GM18507 (cell line): ENCODE data around the gene AOAH.
"Not testable (repeated sequence)": the region's sequence is repeated elsewhere in the genome, so short reads cannot be mapped to it uniquely, and the experiment has no call there.

Experiments used
- DNase-seq: peaks from one replicate; pipeline ENCODE4 v3.0.0; 2011; ENCODE audit warnings: low read depth; ENCODE audit not compliant: insufficient read length; ENCODE audit errors: extremely low spot score
- FAIRE-seq: peaks from 2 replicates; lab custom pipeline; 2011; peaks lifted over from hg19 to GRCh38; lab: Jason Lieb, UNC

Gene AOAH

DNA sequence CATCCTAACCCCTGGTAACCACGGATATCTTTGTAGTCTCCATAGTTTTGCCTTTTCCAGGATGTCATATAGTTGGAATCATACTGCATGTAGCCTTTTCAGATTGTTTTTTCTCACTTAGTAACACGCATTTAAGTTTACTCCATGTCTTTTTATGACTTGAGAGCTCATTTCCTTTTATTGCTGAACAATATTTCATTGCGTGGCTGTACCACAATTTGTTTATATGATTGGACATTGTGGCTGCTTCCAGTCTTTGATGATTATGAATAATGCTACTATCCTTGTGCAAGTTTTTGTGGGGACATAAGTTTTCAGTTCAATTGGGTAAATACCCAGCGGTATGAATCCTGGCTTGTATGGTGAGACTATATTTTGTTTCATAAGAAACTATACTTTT is 60.8 kb downstream of the AOAH start:
- DNase-seq (no peak), FAIRE-seq (no peak)

DNA sequence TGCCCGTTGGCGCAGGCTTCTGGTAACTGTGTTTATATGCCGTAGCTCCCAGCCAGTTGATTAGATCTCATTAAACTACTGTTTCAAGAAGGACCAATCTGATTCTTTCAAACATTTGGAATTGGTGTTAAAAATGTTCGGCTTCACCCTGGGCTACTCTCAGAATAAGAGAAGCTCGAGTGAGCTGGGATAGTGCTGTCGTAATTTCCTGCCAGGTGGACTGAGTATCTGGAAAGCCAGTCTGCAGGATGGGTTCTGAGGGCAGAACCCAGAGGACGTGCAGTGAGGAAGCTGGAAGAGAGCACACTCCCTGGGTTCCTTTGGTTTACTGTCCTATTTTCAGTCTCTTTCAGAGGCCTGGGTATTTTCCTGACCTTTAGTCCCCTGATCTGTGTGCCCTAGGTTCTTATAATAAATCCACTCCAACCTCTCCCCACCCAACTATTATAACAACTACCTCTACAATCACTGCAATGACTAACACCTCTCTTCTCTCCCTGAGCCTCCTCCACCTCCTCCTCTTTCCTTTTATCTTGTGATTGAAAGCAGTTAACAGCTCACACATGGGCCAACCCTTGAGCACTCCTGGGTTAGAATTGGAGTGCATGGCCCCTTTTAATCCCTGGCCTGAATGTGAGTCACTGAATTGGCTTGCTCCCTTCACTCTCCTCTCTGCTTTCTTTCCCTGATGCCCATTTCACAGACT is 63.0 kb downstream of the AOAH start:
- FAIRE-seq (no peak), DNase-seq (no peak)

DNA sequence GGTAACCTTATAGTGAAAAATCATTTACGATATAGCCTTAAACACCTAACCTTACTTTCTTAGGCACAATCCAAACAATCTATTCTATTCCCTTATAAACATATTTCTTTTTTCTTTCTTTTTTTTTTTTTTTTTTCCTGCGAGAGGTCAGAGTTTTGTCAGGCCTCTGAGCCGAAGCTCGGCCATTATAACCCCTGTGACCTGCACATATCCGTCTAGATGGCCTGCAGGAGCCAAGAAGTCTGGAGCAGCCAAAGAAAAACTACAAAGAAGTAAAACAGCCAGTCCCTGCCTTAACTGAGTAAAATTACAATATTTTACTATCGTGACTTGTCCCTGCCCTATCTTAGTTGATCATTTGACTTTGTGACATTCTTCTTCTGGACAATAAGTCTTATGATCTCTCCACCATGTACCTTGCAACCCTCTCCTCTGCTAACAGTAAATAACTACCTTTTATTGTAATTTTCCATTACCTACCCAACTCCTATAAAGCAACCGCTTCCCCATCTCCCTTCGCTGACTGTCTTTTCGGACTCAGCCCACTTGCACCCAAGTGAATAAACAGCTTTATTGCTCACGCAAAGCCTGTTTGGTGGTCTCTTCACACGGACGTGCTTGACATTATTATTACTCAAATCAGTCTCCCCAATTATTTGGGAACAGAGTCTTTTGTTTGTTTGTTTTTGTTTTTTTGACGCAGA is 64.5 kb downstream of the AOAH start:
- FAIRE-seq (no peak), DNase-seq (no peak)

DNA sequence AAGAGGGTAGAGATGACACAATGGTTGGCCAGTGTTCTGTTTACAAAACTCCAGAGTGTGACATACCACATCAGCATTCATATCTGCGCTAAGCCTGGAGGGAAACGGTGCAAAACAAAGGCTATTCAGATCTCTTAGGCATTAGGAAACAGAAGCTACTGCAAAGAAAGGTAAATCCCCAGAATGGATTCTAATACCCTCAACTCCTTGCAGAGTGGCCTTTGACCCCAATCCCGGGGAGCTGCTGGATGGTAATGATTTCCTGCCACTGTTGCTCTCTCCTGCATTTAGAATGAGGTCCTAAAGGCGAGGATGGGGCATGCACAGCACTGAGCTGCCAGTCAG is 65.2 kb downstream of the AOAH start:
- FAIRE-seq: no peak
- DNase-seq: no peak

DNA sequence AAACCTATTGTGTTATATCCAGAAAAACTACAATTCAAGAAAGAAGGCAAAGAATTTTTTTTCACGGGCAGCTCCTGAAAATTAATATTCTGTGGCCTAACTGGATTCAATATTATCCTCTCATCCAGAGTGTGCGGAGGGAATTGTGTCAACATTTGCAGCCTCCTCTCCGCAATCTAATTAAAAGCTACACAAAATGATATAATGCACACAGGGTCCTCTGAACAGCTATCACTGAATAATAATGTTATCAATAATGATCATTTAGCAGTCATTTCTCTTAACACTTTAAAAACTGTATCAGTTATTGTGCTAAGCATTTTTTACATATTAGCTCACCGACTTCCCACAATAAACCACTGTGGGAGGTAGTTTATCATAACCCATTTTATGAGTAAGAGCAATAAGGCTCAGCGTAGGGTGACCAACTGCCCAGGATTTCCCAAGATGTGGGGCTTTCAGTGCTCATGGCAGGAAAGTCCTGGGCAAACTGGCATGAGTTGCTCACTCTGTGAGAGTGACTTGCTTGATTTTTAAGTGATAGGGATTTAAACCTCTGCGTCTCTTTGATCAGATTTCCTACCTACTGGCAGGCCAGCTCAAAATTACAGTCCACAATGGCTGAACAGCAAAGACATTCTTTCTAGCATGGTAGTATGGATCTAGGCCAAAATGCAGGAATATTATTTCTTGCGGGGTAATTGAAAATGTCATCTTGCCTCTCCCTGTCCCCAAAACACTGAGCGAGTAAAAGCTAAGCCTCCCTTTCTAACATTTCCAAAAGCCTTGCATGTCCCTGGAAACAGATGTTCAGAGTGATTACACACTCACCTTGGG is 65.7 kb downstream of the AOAH start:
- DNase-seq: no peak

DNA sequence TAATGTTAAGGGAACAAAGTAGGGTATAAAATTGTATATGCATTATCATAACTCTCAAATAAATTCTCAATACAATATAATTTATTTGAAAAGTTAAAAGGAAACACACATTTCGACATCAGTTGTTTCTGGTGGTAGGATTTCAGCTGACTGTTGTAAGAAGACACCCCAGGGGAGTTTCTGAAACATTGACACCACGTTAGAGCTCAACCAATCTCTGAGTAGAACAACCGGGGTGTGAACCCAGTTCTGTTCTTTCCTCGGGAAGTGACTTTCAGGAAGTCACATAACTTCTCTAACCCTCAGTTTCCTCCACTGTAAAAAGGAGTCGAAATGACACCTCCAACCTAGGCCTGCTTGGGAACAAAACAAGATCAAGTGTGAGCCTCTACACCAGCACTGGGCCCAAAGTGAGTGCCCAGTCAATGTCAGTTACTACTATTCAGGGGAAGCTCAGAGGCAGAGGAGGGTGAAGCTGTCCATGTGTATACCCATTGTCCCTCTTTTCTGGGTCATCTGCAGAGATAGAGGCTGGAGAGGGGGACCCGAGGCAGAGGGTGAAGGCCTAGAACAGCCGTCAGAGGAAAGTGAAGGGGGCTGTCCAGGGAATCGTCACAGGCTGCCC is 67.1 kb downstream of the AOAH start:
- DNase-seq (no peak), FAIRE-seq (no peak)

More for the DNA sequence above, 65.7 kb downstream of the AOAH start:
- FAIRE-seq: no peak

DNA sequence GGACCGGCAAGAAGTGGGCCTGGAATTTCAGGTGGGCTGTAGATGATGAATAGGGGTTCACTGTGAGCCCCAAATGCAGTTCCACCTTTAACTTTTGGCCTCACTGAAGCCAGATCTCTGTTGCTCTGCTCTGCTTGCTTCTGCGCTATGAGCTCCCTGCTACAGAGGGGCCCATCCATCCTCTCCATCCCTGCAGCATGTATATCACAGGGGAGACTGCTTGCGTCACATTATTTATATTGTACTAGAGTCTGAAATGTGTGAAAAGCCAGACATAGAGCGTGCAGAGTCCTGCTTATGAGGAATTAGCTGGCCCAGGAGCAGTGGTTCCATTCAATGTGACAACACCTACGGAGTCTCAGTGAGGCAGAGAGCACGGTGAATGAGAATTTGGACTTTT is 69.9 kb downstream of the AOAH start:
- DNase-seq: no peak

DNA sequence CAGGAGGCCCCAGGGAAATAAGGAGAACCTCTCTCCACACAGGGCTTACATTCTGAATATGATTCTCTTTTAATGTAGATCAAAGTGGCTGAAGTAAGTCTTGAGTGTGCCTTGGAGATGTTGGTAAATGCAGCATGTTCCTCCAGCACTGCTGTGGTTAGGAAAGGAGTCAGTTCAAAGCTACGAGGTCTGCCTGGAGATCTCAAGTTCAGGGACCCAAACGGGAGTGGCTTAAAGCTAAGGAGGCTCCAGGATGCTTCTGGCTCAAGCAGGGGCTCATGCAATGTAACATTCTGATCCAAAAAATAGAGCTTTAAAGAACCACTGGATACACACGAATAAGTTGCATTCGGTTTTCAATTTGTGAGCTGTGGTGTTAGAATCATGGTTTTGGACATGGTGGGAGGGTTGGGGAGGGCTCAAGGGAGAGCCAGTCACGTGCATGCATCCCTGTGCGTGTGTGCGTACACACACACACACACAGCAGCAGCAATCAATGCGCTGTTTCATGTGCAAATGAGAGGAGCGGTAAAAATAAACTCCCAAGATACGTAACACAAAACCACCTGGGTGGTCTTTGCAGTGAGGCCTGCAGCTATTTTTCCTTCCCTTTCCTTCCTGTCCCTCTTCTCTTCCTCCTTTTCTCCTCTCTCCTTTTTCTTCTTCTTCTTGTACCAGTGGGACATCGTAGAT is 70.5 kb downstream of the AOAH start:
- no peak for FAIRE-seq
- DNase-seq: no peak

More for the DNA sequence above, 69.9 kb downstream of the AOAH start:
- FAIRE-seq: no peak

DNA sequence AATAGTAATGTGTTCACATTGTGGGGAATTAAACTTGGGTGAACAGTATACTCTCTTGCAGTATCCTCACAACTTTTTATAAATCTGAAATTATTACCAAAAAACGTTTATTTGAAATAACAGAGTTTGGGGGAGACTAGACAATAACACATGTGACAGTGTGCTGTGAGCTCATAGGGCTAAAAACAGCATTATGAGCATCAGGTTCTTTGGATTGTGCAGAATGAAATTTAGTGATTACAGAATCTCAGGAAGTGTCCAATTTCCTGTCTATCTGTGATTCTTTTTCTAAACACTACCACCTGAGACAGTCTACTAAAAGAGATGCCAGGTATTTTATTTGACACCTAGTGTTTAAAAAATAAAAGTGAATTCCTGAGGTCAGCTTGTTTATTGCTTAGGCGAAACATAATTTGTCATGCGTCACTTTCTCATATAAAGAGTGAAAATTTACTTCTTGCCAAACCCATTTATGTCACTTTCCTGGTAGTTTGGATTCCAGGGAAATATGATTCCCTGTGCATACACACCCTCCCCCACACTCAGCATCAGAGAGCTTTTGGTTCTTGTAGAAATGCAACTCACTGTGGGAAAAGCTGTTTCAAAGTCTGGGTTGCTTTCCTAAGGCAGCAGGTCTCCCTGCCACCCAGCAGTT is 71.2 kb downstream of the AOAH start:
- FAIRE-seq (no peak), DNase-seq (no peak)

DNA sequence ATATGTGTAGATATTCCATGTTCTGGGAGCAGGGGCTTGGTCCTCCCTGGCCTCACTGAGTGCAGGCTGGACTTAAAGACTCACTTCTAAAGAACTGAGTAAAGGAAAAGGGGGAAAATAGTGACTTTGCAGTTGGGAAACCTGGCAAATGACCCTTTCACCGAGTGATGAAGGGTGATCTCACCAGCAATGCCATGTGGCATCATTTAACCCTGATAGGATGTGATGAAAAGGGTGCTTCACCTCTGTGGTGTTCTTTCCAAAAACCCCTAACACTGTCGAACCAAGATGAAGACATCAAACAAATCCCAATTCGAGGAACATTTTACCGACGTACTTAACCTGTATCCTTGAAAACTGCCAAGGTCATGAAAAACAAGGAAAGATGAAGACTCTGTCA is 71.9 kb downstream of the AOAH start:
- DNase-seq: no peak
- FAIRE-seq: no peak

DNA sequence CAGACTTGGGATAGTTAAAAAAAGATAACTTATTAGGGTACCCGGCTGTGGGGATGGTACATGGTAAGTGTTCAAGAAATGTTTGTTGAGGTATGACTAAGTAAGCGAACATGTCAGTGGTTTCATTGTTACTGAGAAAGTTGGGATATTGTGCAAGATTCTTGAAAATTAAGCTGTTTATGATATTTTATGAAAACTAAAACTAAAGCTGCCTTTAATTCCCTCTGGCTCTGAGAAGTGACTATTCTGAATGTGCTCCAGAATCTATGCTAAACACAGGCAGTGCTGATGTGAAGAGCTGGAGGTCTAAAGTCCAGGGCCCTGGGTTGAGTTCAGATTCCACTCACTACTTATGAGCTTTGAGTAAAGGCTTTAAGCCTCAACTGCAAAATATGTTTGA is 72.9 kb downstream of the AOAH start:
- FAIRE-seq (no peak), DNase-seq (no peak)

DNA sequence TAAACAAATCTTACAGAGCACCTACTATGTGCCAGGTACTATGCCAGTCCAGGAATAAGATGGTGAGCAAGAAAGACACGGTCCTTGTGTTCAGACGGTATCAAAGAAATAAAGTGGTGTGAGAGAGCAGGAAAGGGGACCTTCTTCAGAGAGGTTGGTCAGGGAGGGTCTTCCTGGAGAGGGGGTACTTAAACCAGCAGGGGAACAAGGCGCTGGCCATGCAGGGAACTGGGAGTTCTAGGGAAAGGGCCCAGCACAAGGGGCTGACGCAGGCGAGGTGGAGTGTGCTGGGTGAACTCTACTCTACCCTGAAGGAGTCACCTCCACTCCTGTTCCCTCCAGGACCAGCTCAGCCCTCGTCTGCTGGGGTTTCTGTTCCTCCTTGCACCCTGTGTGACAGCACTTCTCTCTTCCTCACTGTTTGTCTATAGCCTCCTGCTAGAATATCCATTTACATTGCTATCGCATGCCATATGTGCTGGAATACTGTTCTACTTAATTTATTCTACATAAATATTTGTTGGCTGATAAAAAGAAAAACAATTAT is 73.5 kb downstream of the AOAH start:
- no peak for FAIRE-seq
- DNase-seq: no peak

DNA sequence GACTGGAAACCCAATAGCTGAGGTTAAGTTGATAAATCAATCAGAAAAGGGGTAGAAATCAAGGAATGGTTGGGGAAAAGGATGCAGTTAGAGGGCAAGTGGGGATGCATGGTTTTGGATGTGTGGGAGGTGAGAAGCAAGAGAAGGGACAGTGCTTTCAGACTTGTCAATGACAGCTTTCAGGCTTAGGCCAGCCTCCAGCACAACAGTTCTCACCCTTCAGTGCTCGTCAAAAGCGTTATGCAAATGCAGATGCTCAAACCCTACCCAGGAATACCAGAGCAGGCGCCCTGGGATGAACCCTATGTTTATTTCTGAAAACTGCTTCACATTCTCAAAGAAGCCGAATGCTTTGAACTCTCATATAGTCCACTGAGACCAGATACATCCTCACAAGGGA is 74.0 kb downstream of the AOAH start:
- FAIRE-seq (no peak), DNase-seq (no peak)

DNA sequence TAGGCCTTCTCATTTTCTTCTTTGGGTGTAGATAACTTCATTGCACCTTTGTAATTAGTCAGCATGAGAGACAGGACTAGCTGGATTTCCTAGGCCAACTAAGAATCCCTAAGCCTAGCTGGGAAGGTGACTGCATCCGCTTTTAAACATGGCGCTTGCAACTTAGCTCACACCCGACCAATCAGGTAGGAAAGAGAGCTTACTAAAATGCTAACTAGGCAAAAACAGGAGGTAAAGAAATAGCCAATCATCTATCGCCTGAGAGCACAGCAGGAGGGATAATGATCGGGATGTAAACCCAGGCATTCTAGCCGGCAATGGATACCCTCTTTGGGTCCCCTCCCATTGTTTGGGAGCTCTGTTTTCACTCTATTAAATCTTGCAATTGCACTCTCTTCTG is 75.0 kb downstream of the AOAH start:
- not testable (repeated sequence) for DNase-seq, FAIRE-seq

DNA sequence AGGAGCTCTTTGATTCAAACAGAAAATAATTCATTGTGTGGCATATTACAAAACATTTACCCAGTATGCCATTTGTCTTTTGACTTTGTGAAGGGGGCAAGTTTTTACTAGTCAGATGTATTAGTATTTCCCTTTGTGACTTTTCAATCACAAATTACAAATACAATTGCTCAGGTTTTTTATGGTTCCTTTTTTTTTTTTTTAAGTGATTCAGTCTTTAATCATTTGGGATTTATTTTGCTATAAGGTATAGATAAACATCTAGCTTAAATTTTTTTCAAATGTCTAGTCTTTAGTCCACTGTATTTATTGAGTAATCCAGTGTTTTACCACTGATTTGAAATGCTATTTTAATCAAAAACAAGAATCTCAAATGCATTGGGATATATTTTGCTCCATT is 75.9 kb downstream of the AOAH start:
- FAIRE-seq (no peak), DNase-seq (no peak)

DNA sequence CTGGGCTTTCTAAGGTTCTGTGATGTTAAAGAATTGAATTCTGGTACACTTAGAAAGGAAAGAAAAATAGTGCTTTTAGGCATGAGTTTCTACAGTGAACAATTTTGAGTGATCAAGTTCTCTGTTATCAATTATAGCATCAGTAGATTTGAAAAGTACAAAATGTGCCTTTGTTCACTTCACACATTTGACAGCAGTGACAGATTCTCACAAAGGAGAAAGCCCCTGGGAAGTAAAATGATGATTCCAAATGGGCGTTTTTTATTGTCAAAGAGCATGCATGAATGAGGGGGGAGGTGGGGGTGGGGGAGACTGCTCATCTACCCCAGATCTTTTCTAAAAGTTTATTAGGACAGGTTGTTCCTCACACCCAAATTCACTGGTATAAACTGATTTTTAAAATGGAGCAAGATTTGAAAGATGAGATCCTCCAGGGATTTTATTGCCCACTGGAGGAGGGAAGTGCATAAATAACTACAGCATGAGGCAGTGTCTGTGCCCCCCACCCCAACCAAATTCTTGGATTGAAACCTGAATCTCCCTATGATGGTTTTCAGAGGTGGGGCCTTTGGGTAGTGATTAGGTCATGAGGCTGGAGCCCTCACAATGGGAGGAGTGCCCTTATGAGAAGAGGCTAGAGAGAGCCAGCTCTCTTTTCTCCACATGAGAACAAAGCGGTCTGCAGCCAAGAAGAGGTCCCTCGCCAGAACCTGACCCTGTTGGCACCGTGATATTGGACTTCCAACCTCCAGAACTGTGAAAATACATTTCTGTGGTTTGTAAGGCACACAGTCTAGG is 79.5 kb downstream of the AOAH start:
- FAIRE-seq: no peak
- no peak for DNase-seq

DNA sequence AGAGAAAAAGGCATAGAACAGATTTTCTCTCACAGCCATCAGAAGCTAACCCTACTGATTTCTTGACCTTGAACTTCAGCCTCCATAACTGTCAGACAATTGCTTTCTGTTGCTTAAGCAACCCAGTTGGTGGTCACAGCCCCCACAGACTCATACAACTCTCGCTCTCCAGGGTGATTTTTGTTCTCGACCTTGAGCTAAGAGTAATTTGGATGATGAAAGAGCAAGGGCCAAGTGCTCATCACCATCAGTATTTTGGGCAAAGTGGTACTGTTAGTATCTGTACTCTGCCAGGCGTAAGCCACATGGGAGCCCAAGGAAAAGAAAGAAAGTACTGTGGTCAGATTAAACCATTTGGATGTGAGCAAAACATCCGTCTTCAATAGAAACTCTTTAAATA is 81.9 kb downstream of the AOAH start:
- DNase-seq: no peak
- FAIRE-seq: no peak

DNA sequence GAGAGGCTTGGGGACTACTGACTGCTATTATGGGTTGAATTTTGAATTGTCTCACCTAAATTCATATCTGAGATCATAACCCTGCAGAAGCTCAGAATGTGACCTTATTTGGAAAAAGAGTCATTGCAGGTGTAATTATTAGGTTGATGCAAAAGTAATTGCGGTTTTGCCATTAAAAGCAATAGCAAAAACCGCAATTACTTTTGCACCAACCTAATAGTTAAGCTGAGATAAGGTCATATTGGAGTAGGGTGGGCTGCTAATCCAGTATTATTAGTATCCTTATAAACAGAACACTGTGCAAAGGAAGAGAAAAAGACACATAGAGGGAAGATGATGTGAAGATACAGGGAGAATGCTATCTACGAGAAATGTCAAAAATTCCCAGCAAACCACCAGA is 82.3 kb downstream of the AOAH start:
- no peak for FAIRE-seq
- DNase-seq: no peak
